Keratinocyte (primary cell): ENCODE data around the gene FBXO34. TPM values are rescaled to one million over a fixed set of nuclear protein-coding genes. Genes with fewer than 3 reads are reported as not detected.

Experiments
- DNase-seq: peaks from one replicate; pipeline ENCODE4 v3.0.0-alpha.2; 2011; ENCODE audit warnings: low read depth, missing footprints, low spot score
- FAIRE-seq: peaks from 2 replicates; lab custom pipeline; 2011; peaks lifted over from hg19 to GRCh38; lab: Jason Lieb, UNC
- H2AFZ ChIP-seq: 2 replicates; pipeline ENCODE4 v1.6.0; 2012; ENCODE audit warnings: low read length, control low read depth, inconsistent platforms; ENCODE audit not compliant: control insufficient read depth
- H3K27ac ChIP-seq: 2 replicates; pipeline ENCODE4 v1.5.1; 2011; ENCODE audit warnings: low read length; ENCODE audit not compliant: control insufficient read depth, insufficient read depth
- H3K27me3 ChIP-seq: 3 replicates; pipeline ENCODE4 v1.6.0; 2011; ENCODE audit warnings: low read length; ENCODE audit not compliant: control insufficient read depth, insufficient read depth; ENCODE audit errors: extremely low read depth
- H3K36me3 ChIP-seq, 2 experiments: 2 replicates in 1 of 2; 3 replicates in 1 of 2; pipeline ENCODE4 v1.5.1; 2011; ENCODE audit warnings: low read length in 2 of 2, mild to moderate bottlenecking in 1 of 2; ENCODE audit not compliant: control insufficient read depth in 2 of 2, insufficient read depth in 2 of 2; ENCODE audit errors: extremely low read depth in 1 of 2
- H3K4me1 ChIP-seq: 3 replicates; pipeline ENCODE4 v1.5.1; 2011; ENCODE audit warnings: low read length; ENCODE audit not compliant: control insufficient read depth, insufficient read depth; ENCODE audit errors: extremely low read depth
- H3K4me2 ChIP-seq: 3 replicates; pipeline ENCODE4 v1.6.0; 2011; ENCODE audit warnings: low read depth, low read length; ENCODE audit not compliant: control insufficient read depth, insufficient read depth; ENCODE audit errors: extremely low read depth
- H3K4me3 ChIP-seq, 3 experiments: fragments of 200-600 bp in 1 of 3; sonication (generic) in 1 of 3; 2 replicates in 2 of 3; 3 replicates in 1 of 3; pipeline ENCODE4 v1.5.1; 2011 to 2016; ENCODE audit warnings: low read length in 3 of 3, mild to moderate bottlenecking in 3 of 3, control low read depth in 2 of 3, inconsistent platforms in 1 of 3, low read depth in 1 of 3, mixed read lengths in 1 of 3, mixed run types in 1 of 3, moderate library complexity in 1 of 3; ENCODE audit not compliant: control insufficient read depth in 2 of 3, insufficient read depth in 2 of 3; ENCODE audit errors: extremely low read depth in 1 of 3
- H3K79me2 ChIP-seq: 2 replicates; pipeline ENCODE4 v1.6.0; 2012; ENCODE audit warnings: low read length; ENCODE audit not compliant: control insufficient read depth, insufficient read depth
- H3K9ac ChIP-seq: 3 replicates; pipeline ENCODE4 v1.6.0; 2011; ENCODE audit warnings: low read length; ENCODE audit not compliant: control insufficient read depth, insufficient read depth; ENCODE audit errors: extremely low read depth
- H3K9me1 ChIP-seq: 3 replicates; pipeline ENCODE4 v1.6.0; 2011; ENCODE audit warnings: low read length; ENCODE audit not compliant: control insufficient read depth, insufficient read depth; ENCODE audit errors: extremely low read depth
- H3K9me3 ChIP-seq: 2 replicates; pipeline ENCODE4 v1.5.1; 2012; ENCODE audit warnings: low read depth, low read length; ENCODE audit not compliant: control insufficient read depth
- H4K20me1 ChIP-seq: 3 replicates; pipeline ENCODE4 v1.6.0; 2011; ENCODE audit warnings: low read length; ENCODE audit not compliant: control insufficient read depth, insufficient read depth; ENCODE audit errors: extremely low read depth
- CTCF ChIP-seq, 3 experiments: IDR thresholded peaks in 1 of 3; conservative IDR thresholded peaks in 1 of 3; optimal IDR thresholded peaks in 1 of 3; 2 replicates in 2 of 3; 3 replicates in 1 of 3; pipeline versions ENCODE3 to v1.5.1; 2011; ENCODE audit warnings: low read length in 3 of 3, mild to moderate bottlenecking in 3 of 3, moderate library complexity in 2 of 3, control low read depth in 1 of 3, inconsistent platforms in 1 of 3; ENCODE audit not compliant: insufficient read depth in 2 of 3; ENCODE audit errors: extremely low read depth in 1 of 3
- EZH2 ChIP-seq: IDR thresholded peaks from one replicate; pipeline ENCODE4 v1.6.1; 2012; ENCODE audit warnings: inconsistent platforms, mild to moderate bottlenecking, low read length, moderate library complexity
- dilution Hi-C: fragments of 300-500 bp; cut with MboI; formaldehyde crosslinking; loops from one replicate; pipeline ENCODE4 v1.7.0; 2020; ENCODE audit warnings: low sequenced_read_pairs; ENCODE audit not compliant: extremely low pct_ligation_motif_present
- polyA plus RNA-seq, 5 experiments: library from polyadenylated mRNA; depleted of rRNA in 3 of 5; stranded (reverse) in 3 of 5; stranded (forward) in 1 of 5; unstranded in 1 of 5; fragments of >200 nt; gene quantifications; 1 replicate in 1 of 5; 2 replicates in 3 of 5; 3 replicates in 1 of 5; pipeline versions ENCODE4 v1.2.1 to v1.2.3, GENCODE V29; 2011 to 2012; ENCODE audit warnings: missing spikeins in 2 of 5, low read depth in 1 of 5, low replicate concordance in 1 of 5

Gene FBXO34
- polyA plus RNA-seq, 1 donor (not counting 4 experiments of a cell fraction or from before 2014, with no cell fraction given), result 18.0 TPM

- Histone ChIP-seq H3K27ac (peak overlapping the region; percentile 94), H3K36me3 (no peaks in the 10 kb centered on the region), H3K79me2 (peaks cover 53% of the 10 kb centered on the region), H3K4me2 (peak overlapping the region; percentile 93), H2AFZ (peak overlapping the region; percentile 90), H3K9me3 (no peaks in the 10 kb centered on the region), H3K4me1 (peaks cover 28% of the 10 kb centered on the region), H3K9me1 (no peaks in the 10 kb centered on the region), H3K27me3 (no peaks in the 10 kb centered on the region), H4K20me1 (peaks cover 3% of the 10 kb centered on the region), H3K4me3 (peak overlapping the region; percentile 81 to 94 (median 92)), H3K9ac (peak overlapping the region; percentile 97)
- TF ChIP-seq EZH2 (no peak), CTCF (optimal IDR thresholded peaks at IDR 0.05 in 1 of 3, IDR thresholded peaks at IDR 0.05 in 1 of 3, conservative IDR thresholded peaks at IDR 0.05 in 1 of 3; ENCODE audit: extremely low read depth in 1 of 3, insufficient read depth in 2 of 3, low read length in 3 of 3) (no peak)
- FAIRE-seq (no peak), DNase-seq (no peak)
- dilution Hi-C loops, result no loop called here
Measured at GRCh38 chr14:55272387-55272786, 1.2 kb downstream of the FBXO34 start.

GRCh38 chr14:55272922-55273321 lies 1.7 kb downstream of the FBXO34 start:
- Histone ChIP-seq H3K79me2 (peaks cover 58% of the 10 kb centered on the region), H4K20me1 (peaks cover 3% of the 10 kb centered on the region)

More at GRCh38 chr14:55272922-55273321, 1.7 kb downstream of the FBXO34 start:
- Histone ChIP-seq H3K27me3 (no peaks in the 10 kb centered on the region), H3K9me3 (no peaks in the 10 kb centered on the region), H3K27ac (peak overlapping the region; percentile 31), H3K9ac (peak overlapping the region; percentile 97), H3K9me1 (no peaks in the 10 kb centered on the region), H2AFZ (no peak overlapping the region), H3K4me2 (peak overlapping the region; percentile 93), H3K36me3 (no peaks in the 10 kb centered on the region), H3K4me3 (peak overlapping the region; percentile 81 to 94 (median 92)), H3K4me1 (peaks cover 28% of the 10 kb centered on the region)
- FAIRE-seq (peak; percentile 5), DNase-seq (no peak)
- dilution Hi-C loops, result no loop called here
- TF ChIP-seq EZH2 (no peak), CTCF (optimal IDR thresholded peaks at IDR 0.05 in 1 of 3, IDR thresholded peaks at IDR 0.05 in 1 of 3, conservative IDR thresholded peaks at IDR 0.05 in 1 of 3; ENCODE audit: extremely low read depth in 1 of 3, insufficient read depth in 2 of 3, low read length in 3 of 3) (no peak)
